GM08714 (cell line): ENCODE results near the gene PITPNC1.

Experiments used
- H3K4me3 ChIP-seq: fragments of 200-500 bp; sonication (Bioruptor generic); 2 replicates; pipeline ENCODE4 v1.5.1; 2014; ENCODE audit warnings: mild to moderate bottlenecking, low read length, inconsistent platforms
- ZNF274 ChIP-seq: IDR thresholded peaks from 2 replicates; pipeline ENCODE4 v1.6.1; 2012; ENCODE audit warnings: mild to moderate bottlenecking, low read depth, low read length

Gene PITPNC1

GRCh38 chr17:67600408-67600807, 223.3 kb downstream of the PITPNC1 start:
- no peak for TF ChIP-seq ZNF274
- no peak overlapping the region for H3K4me3 ChIP-seq

- H3K4me3 ChIP-seq: no peak overlapping the region
- TF ChIP-seq ZNF274: no peak
Observed at GRCh38 chr17:67601897-67602296, 224.8 kb downstream of the PITPNC1 start.

GRCh38 chr17:67602444-67602843, 225.4 kb downstream of the PITPNC1 start:
- TF ChIP-seq ZNF274: no peak
- H3K4me3 ChIP-seq: no peak overlapping the region

GRCh38 chr17:67602974-67603373, 225.9 kb downstream of the PITPNC1 start:
- no peak overlapping the region for H3K4me3 ChIP-seq
- no peak for TF ChIP-seq ZNF274

- no peak overlapping the region for H3K4me3 ChIP-seq
- no peak for TF ChIP-seq ZNF274
Observed at GRCh38 chr17:67605256-67605912, 228.3 kb downstream of the PITPNC1 start.

GRCh38 chr17:67606471-67606870, 229.4 kb downstream of the PITPNC1 start:
- no peak for TF ChIP-seq ZNF274
- no peak overlapping the region for H3K4me3 ChIP-seq

GRCh38 chr17:67606896-67607604, 230.0 kb downstream of the PITPNC1 start:
- H3K4me3 ChIP-seq: no peak overlapping the region
- TF ChIP-seq ZNF274: no peak

- H3K4me3 ChIP-seq: no peak overlapping the region
- no peak for TF ChIP-seq ZNF274
Observed at GRCh38 chr17:67610061-67610460, 233.0 kb downstream of the PITPNC1 start.

- no peak for TF ChIP-seq ZNF274
- H3K4me3 ChIP-seq: no peak overlapping the region
Observed at GRCh38 chr17:67613961-67614360, 236.9 kb downstream of the PITPNC1 start.

GRCh38 chr17:67615011-67615561, 238.0 kb downstream of the PITPNC1 start:
- H3K4me3 ChIP-seq: no peak overlapping the region
- TF ChIP-seq ZNF274: no peak

- TF ChIP-seq ZNF274: no peak
Observed at GRCh38 chr17:67615736-67616135, 238.7 kb downstream of the PITPNC1 start.

GRCh38 chr17:67617304-67617899, 240.3 kb downstream of the PITPNC1 start:
- no peak for TF ChIP-seq ZNF274
- no peak overlapping the region for H3K4me3 ChIP-seq

More at GRCh38 chr17:67615736-67616135, 238.7 kb downstream of the PITPNC1 start:
- no peak overlapping the region for H3K4me3 ChIP-seq

GRCh38 chr17:67619555-67619954, 242.5 kb downstream of the PITPNC1 start:
- no peak overlapping the region for H3K4me3 ChIP-seq
- no peak for TF ChIP-seq ZNF274

- no peak for TF ChIP-seq ZNF274
- H3K4me3 ChIP-seq: no peak overlapping the region
Observed at GRCh38 chr17:67620088-67620487, 243.0 kb downstream of the PITPNC1 start.

- H3K4me3 ChIP-seq: no peak overlapping the region
- TF ChIP-seq ZNF274: no peak
Observed at GRCh38 chr17:67620636-67621035, 243.6 kb downstream of the PITPNC1 start.
